ENCODE results near the gene FGD2. TPM values are rescaled to one million over a fixed set of nuclear protein-coding genes. Genes with fewer than 3 reads are reported as not detected.

FGD2 gene
- total and polyA plus RNA-seq, 2 of the 8 experiments (the other 6 are each of a cell fraction or from before 2014, with no cell fraction given), result 0.12 to 0.32 TPM

DNA sequence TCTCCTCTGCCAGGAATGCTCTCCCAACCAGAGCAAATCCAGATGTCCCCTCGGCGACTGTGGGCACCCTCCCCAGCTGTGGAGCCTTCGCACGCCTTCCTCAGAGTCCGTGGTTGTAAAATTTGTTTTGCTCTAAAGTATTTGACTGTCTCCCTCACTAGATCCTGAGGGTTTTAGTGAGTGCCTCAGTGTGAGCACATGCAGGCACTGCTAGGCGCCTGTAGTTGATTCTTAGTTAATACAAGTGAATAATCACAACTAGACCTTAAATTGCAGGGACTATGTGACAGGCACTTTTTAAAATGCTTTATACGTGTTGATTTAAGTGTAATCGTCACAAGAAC is 18.8 kb upstream of the FGD2 start:
- Histone ChIP-seq H2BK12ac (ENCODE audit: low read depth, low read length) (0 out of 2 replicates have a peak overlapping the region, but pooled peaks have one; percentile 84), H4K8ac (ENCODE audit: extremely low read depth, insufficient read depth, low read length) (peak overlapping the region; percentile 92), H3K36me3 (ENCODE audit: control insufficient read depth in 2 of 4, insufficient read depth in 4 of 4, low read length in 3 of 4) (no peaks in the 10 kb centered on the region), H3K9ac (replicated peaks in 1 of 4; ENCODE audit: extremely low read depth in 1 of 4, low read depth in 3 of 4, low read length in 3 of 4) (peak overlapping the region; percentile 80 to 92 (median 82)), H3K4me1 (replicated peaks in 1 of 4; ENCODE audit: control insufficient read depth in 3 of 4, insufficient read depth in 4 of 4, low read length in 3 of 4) (peaks cover 0 to 12% (median 5%) of the 10 kb centered on the region in 4 experiments; a peak in 6 of 7 replicates), H3K4ac (replicated peaks; ENCODE audit: insufficient read length, low read depth, low read length) (peak overlapping the region; percentile 66), H3K4me2 (ENCODE audit: insufficient read depth in 1 of 2, low read depth in 2 of 2, low read length in 2 of 2) (peak overlapping the region; percentile 72 to 97), H3K79me2 (ENCODE audit: control insufficient read depth in 1 of 2, insufficient read depth in 2 of 2, low read length in 2 of 2) (peaks cover 32 to 42% of the 10 kb centered on the region in 2 experiments), H2BK5ac (ENCODE audit: low read depth, low read length) (peak overlapping the region; percentile 55), H2BK120ac (replicated peaks; ENCODE audit: low read depth, low read length) (peak overlapping the region; percentile 43), H3K4me3 (ENCODE audit: extremely low read depth in 1 of 4, insufficient read depth in 2 of 4, low read depth in 3 of 4, low read length in 4 of 4) (peak overlapping the region; percentile 84 to 94 (median 90)), H3K9me3 (ENCODE audit: insufficient read depth in 2 of 2, low read depth in 1 of 2, low read length in 1 of 2) (no peaks in the 10 kb centered on the region), H4K20me1 (replicated peaks in 1 of 2; ENCODE audit: control insufficient read depth in 1 of 2, insufficient read depth in 2 of 2, low read length in 2 of 2) (peaks cover 14 to 24% of the 10 kb centered on the region in 2 experiments), H3K23ac (ENCODE audit: insufficient read length) (no peak overlapping the region), H2BK20ac (ENCODE audit: low read length) (no peak overlapping the region), H3K56ac (replicated peaks; ENCODE audit: insufficient read length, low read depth, low read length) (peak overlapping the region; percentile 67), H2AK5ac (ENCODE audit: low read depth, low read length) (no peak overlapping the region; the same call in 1 of the 2 replicates), H4K91ac (replicated peaks; ENCODE audit: insufficient read length, low read length) (peak overlapping the region; percentile 75), H3K18ac (ENCODE audit: extremely low read depth, low read length) (peak overlapping the region; percentile 90), H2BK15ac (ENCODE audit: low read length) (0 out of 2 replicates have a peak overlapping the region, but pooled peaks have one; percentile 31), H3K79me1 (ENCODE audit: low read depth, low read length) (peaks cover 12% of the 10 kb centered on the region), H4K5ac (ENCODE audit: insufficient read length, low read depth, low read length) (peak overlapping the region; percentile 33), H3K27ac (ENCODE audit: low read depth, low read length) (peak overlapping the region; percentile 91), H3K27me3 (replicated peaks in 1 of 4; ENCODE audit: control insufficient read depth in 3 of 4, extremely low read depth in 1 of 4, insufficient read depth in 3 of 4, low read length in 3 of 4) (no peaks in the 10 kb centered on the region; a peak in 1 of 7 replicates), H3K23me2 (ENCODE audit: low read depth, low read length) (peaks cover 13% of the 10 kb centered on the region; the same call in 1 of the 2 replicates), H3K14ac (ENCODE audit: insufficient read length) (no peak overlapping the region), H2AFZ (ENCODE audit: low read length) (no peak overlapping the region)
- CTCF ChIA-PET (ENCODE audit: partially characterized antibody), result interaction anchor here (0.6 to 14.9 kb wide), 5 partner anchors 9 to 224 kb away, joined by 3 to 237 read pairs (median 3); no protein-coding TSS in a partner anchor
- no peak for DNase-seq (ENCODE audit: low read depth in 1 of 2, low spot score in 2 of 2)
- POLR2A ChIA-PET (ENCODE audit: partially characterized antibody), result interaction anchor here (0.8 to 1.8 kb wide), 17 partner anchors 8 to 236 kb away, joined by 3 to 9 read pairs (median 5); partner anchors contain the start of genes C6orf89, FGD2 and PPIL1
- 9% methylated on average over 8 of the region's 8 CpGs; no CpG with 5 or more reads in 1 of the 2 experiments for WGBS, 2 experiments (ENCODE audit: extremely low coverage in 1 of 2, insufficient coverage in 1 of 2, insufficient read length in 1 of 2, insufficient replicate concordance in 2 of 2, low coverage in 1 of 2, low lambda C conversion rate in 2 of 2, missing lambda C conversion rate in 1 of 2)
- no peak for FAIRE-seq
- TF ChIP-seq JUND (IDR thresholded peaks at IDR 0.05; ENCODE audit: low read length) (no peak), EGR1 (IDR thresholded peaks at IDR 0.05; ENCODE audit: borderline replicate concordance, low read depth, low read length) (no peak), BCL11A (IDR thresholded peaks at IDR 0.05; ENCODE audit: low read depth in 2 of 2, low read length in 2 of 2) (no peak), GTF2F1 (IDR thresholded peaks at IDR 0.05; ENCODE audit: borderline replicate concordance, low read depth, low read length) (no peak), SIRT6 (IDR thresholded peaks at IDR 0.05; ENCODE audit: low read length) (no peak)

Measured in H1 (cell line).